NT2/D1 (cell line): ENCODE measurements around the gene NR2F1-AS1.
A peak's percentile ranks its signal among the peaks of the same experiment; 100 is the strongest.

Experiments
- DNase-seq: peaks from one replicate; pipeline ENCODE4 v3.0.0-alpha.2; 2011; ENCODE audit warnings: low read depth, low spot score
- H3K27me3 ChIP-seq: 2 replicates; pipeline ENCODE4 v1.6.0; 2011; ENCODE audit warnings: mild to moderate bottlenecking; ENCODE audit not compliant: insufficient read length, insufficient read depth
- H3K36me3 ChIP-seq: 2 replicates; pipeline ENCODE4 v1.6.1; 2011; ENCODE audit warnings: mild to moderate bottlenecking, low read length, mixed read lengths; ENCODE audit not compliant: insufficient read depth, insufficient read length
- H3K4me1 ChIP-seq: 2 replicates; pipeline ENCODE4 v1.5.1; 2011; ENCODE audit not compliant: insufficient read depth, insufficient read length
- H3K4me3 ChIP-seq: 2 replicates; pipeline ENCODE4 v1.5.1; 2011; ENCODE audit warnings: low read depth; ENCODE audit not compliant: insufficient read length
- H3K9ac ChIP-seq: 2 replicates; pipeline ENCODE4 v1.6.0; 2011; ENCODE audit warnings: low read depth; ENCODE audit not compliant: insufficient read length
- H3K9me3 ChIP-seq: 2 replicates; pipeline ENCODE4 v1.5.1; 2011; ENCODE audit warnings: mild to moderate bottlenecking, low read length; ENCODE audit not compliant: insufficient read depth
- SUZ12 ChIP-seq: IDR thresholded peaks from 2 replicates; pipeline ENCODE4 v1.6.1; 2011; ENCODE audit not compliant: insufficient read length, insufficient read depth; ENCODE audit errors: extremely low read depth
- YY1 ChIP-seq: IDR thresholded peaks from 2 replicates; pipeline ENCODE4 v1.6.1; 2011; ENCODE audit not compliant: insufficient read length, insufficient read depth
- ZNF274 ChIP-seq: IDR thresholded peaks from 2 replicates; pipeline ENCODE4 v1.6.1; 2011; ENCODE audit warnings: mild to moderate bottlenecking, low read depth, low read length

Gene NR2F1-AS1

DNA sequence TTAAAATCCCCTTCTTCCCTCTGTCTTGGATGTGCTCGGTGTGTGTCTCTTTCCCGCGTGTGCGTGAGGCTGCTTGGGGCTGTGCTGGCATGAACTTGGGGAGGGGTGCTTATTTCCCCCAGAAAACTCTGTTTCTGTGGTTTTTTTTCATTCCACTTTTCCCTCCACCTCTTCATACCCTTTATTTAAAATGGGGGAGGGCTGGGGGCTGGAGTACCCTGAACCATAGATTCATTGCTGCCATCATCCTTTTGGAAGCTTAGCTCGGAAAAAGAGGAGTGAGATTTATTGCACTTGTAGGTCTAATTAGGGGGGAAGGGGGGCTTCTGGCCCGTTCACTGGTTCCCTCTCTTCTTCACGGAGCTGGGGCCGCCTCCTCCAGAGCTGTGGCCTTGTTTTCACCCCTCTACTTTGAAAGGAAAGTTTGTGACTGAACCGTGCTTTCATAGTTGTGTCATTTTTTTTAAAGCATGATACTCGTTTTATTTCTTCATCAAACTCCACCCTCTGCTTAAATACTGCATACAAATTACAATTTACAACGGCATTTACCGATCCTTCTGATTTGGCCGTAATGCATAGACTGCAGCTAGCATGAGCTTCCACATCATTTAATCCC lies 4.9 kb upstream of the NR2F1-AS1 start:
- Histone ChIP-seq H3K9ac (no peak overlapping the region), H3K36me3 (no peaks in the 10 kb centered on the region), H3K27me3 (peaks cover 85% of the 10 kb centered on the region), H3K4me1 (peaks cover 9% of the 10 kb centered on the region), H3K9me3 (no peaks in the 10 kb centered on the region), H3K4me3 (no peak overlapping the region)
- no peak for DNase-seq
- TF ChIP-seq YY1 (no peak), SUZ12 (no peak), ZNF274 (no peak)

DNA sequence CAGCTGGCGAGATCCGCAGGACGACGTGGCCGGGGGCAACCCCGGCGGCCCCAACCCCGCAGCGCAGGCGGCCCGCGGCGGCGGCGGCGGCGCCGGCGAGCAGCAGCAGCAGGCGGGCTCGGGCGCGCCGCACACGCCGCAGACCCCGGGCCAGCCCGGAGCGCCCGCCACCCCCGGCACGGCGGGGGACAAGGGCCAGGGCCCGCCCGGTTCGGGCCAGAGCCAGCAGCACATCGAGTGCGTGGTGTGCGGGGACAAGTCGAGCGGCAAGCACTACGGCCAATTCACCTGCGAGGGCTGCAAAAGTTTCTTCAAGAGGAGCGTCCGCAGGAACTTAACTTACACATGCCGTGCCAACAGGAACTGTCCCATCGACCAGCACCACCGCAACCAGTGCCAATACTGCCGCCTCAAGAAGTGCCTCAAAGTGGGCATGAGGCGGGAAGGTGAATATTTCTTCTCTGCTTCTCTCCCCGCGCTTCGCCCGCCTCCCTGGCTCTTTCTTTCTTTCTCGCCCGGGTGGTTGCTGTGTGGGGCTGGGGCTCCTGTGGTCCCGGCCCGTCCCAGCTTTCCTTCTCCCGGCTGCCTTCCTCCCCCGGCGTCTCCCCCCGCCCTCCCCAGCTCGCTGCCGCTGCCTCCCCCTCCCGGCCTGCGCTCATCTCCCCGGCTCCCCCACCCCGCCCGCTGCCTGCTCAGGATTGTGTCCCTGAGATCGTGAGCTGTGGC lies 4.2 kb upstream of the NR2F1-AS1 start:
- H3K9ac ChIP-seq = no peak overlapping the region
- TF ChIP-seq YY1 (no peak), ZNF274 (no peak), SUZ12 (no peak)
- peaks cover 14% of the 10 kb centered on the region for H3K4me1 ChIP-seq
- no peak for DNase-seq
- H3K9me3 ChIP-seq = no peaks in the 10 kb centered on the region
- peaks cover 85% of the 10 kb centered on the region for H3K27me3 ChIP-seq
- no peaks in the 10 kb centered on the region for H3K36me3 ChIP-seq
- peak overlapping the region; percentile 26 for H3K4me3 ChIP-seq

DNA sequence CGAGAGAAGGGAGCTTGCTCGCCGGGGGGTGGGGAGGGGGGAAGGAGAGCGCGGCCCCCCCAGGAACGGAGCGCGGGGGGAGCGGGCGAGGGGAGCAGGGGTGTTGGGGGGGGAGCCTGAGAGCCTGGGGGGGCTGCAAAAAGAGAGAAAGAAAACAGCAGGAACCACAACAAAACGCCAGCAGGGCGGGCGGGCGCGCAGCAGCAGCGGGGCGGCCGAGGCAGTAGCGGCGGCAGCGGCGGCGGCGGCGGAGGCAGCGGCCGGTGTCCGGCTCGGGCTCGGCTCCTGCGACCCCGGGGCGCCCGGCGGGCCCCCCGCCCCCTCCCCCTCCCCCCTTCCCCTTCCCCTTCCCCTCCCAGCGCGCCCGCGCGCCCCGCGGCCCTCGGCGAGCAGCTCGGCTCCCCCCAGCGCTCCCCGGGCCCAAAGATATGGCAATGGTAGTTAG lies 3.6 kb upstream of the NR2F1-AS1 start:
- Histone ChIP-seq H3K36me3 (no peaks in the 10 kb centered on the region), H3K27me3 (peaks cover 85% of the 10 kb centered on the region), H3K9me3 (no peaks in the 10 kb centered on the region), H3K9ac (no peak overlapping the region), H3K4me3 (peak overlapping the region; percentile 26), H3K4me1 (peaks cover 15% of the 10 kb centered on the region)
- TF ChIP-seq YY1 (no peak), SUZ12 (no peak), ZNF274 (no peak)
- DNase-seq = no peak

DNA sequence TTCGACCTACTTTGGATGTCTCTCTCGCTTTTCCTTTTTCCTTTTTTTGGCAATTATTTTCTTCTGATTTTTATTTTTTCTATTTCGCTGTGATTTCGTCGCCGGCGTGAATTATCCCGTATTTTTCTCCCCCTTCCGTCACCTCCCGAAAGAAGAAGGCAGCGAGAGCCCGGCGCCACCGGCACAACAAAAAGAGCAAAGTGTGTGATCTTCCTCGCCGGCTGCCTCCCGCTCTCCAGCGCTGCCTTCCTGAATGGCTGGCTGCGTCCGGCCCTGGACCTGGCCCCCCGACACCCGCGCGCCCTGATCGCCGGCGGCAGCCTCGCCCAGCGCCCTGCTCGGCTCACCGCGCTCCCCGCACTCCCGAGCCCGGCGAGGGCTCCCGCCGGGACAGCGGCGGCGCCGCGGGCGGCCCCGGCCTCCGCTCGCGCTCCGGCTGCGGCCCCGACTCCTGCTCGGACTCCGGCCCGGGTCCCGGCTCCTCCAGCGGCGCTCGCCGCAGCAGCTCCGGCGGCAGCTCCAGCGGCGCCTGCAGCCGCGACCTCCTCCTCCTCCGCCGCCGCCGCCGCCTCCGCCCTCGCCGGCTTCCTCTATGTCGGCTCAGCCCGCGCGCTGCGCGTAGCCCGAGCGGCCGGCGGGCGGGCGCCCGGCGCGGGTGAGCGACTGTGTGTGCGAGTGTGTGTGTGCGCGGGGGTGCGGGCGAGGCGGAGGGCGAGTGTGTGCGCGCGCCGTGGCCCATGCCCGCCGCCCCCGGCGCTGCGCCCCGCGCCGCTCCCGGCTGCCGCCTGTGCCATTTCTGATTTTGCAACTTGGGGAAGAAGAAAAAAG lies 3.0 kb upstream of the NR2F1-AS1 start:
- TF ChIP-seq SUZ12 = no peak
- TF ChIP-seq ZNF274 = no peak
- no peak for TF ChIP-seq YY1
- peak overlapping the region; percentile 24 for H3K4me3 ChIP-seq
- DNase-seq = no peak
- peaks cover 85% of the 10 kb centered on the region for H3K27me3 ChIP-seq
- H3K4me1 ChIP-seq = peaks cover 16% of the 10 kb centered on the region
- no peaks in the 10 kb centered on the region for H3K36me3 ChIP-seq
- H3K9me3 ChIP-seq = no peaks in the 10 kb centered on the region
- peak overlapping the region; percentile 21 for H3K9ac ChIP-seq

DNA sequence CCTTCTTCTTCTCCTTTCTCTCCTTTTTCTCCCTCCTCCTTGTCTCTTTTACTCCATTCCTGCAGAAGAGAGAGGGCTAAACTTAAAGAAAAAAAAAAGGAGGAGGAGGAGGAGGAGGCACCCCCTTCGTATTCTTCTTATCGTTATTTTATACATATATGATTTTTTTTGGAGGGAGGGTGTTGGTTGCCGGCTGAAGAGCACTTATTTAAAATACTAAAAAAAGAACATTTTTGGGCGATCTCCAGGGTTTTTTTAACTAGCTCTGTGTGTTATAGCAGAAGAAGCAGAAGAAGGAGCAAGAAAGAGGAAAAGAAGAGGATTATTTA lies 2.4 kb upstream of the NR2F1-AS1 start:
- no peak overlapping the region for H3K4me3 ChIP-seq
- no peaks in the 10 kb centered on the region for H3K9me3 ChIP-seq
- TF ChIP-seq SUZ12 (no peak), ZNF274 (no peak), YY1 (no peak)
- H3K9ac ChIP-seq = no peak overlapping the region
- peaks cover 18% of the 10 kb centered on the region for H3K4me1 ChIP-seq
- peaks cover 85% of the 10 kb centered on the region for H3K27me3 ChIP-seq
- no peaks in the 10 kb centered on the region for H3K36me3 ChIP-seq
- DNase-seq = no peak

DNA sequence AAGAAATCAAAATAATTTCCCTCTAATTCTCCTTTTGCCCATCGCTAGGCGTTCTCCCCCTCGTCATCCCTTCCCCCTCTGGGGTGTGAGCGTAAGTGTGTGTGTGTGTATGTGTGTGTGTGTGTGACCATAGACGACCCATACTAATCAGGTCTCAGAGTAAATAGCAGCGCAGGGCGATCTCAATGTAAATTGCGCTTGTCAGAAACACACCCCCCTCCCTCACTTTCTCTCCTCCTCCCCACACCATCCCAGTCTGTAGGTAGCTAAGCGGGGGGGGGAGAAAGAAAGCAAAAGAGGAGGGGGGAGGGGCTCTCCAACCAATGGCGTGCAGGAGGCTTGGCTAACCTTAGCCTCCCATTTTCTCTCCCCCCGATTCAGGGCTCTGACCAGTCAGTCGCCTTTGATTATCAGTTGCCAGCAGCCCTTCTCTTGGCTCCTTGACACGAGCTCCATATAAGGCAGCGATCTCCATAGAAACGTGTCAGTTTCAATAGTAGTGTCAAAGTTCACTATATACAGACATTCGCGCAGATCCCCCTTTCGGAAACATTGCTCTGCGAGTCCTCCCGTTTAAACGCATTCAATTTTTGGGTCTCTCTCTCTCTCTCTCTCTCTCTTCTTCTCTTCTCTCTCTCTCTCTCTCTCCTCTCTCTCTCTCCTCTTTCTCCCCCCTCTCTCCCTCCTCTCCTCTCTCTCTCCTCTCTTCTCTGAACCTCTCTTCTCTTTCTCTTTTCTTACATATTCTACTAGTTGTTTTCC lies 1.8 kb upstream of the NR2F1-AS1 start, which contains the start of gene NR2F1:
Gene NR2F1 (plus strand): TSS at position 546 of the 762 bp plus-strand sequence. CDS start 1,802 bp downstream, outside the sequence.
- Histone ChIP-seq H3K36me3 (no peaks in the 10 kb centered on the region), H3K4me3 (peak within 1 kb of the TSS; percentile 24), H3K9me3 (no peaks in the 10 kb centered on the region), H3K4me1 (peaks cover 14% of the 10 kb centered on the region), H3K9ac (peak within 1 kb of the TSS; percentile 21), H3K27me3 (peaks cover 85% of the 10 kb centered on the region)
- no peak for TF ChIP-seq ZNF274
- TF ChIP-seq SUZ12 = no peak
- TF ChIP-seq YY1 = no peak
- no peak for DNase-seq

DNA sequence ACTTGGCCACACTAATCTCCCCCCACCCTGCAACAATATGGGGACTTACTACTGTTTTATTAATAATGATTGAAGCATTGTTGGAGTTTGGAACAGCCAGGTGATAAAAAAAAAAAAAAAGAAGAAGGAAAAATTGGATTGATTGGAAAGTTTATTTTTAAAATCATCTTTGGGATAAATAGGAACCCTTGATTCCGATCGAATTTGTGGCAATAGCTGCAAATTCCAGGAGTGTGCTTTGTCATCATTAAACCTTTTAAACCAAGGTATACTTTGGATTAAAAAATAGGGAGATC lies 1.1 kb upstream of the NR2F1-AS1 start:
- TF ChIP-seq SUZ12 (no peak), ZNF274 (no peak), YY1 (no peak)
- H3K27me3 ChIP-seq = peaks cover 85% of the 10 kb centered on the region
- DNase-seq = no peak
- H3K36me3 ChIP-seq = no peaks in the 10 kb centered on the region
- H3K9me3 ChIP-seq = no peaks in the 10 kb centered on the region
- no peak overlapping the region for H3K4me3 ChIP-seq
- H3K9ac ChIP-seq = no peak overlapping the region
- H3K4me1 ChIP-seq = peaks cover 10% of the 10 kb centered on the region
